Fibroblast of skin of left biceps (primary cell): ENCODE results near the gene IFNB1.

Experiments used
- DNase-seq, 2 experiments: peaks; one replicate each; pipeline ENCODE4 v3.0.0-alpha.2; 2013; ENCODE audit warnings: low read depth in 2 of 2

Gene IFNB1

GRCh38 chr9:21077781-21078180 lies at the start of gene IFNB1:
IFNB1 (minus strand) TSS chr9:21077942; CDS start chr9:21077869, 73 bp downstream.
- no peak for DNase-seq

- no peak for DNase-seq
Observed at GRCh38 chr9:21121595-21122251, 44.0 kb upstream of the IFNB1 start.

- no peak for DNase-seq
Observed at GRCh38 chr9:21121079-21121478, 43.3 kb upstream of the IFNB1 start.

- no peak for DNase-seq
Observed at GRCh38 chr9:21119093-21119770, 41.5 kb upstream of the IFNB1 start.

GRCh38 chr9:21114311-21114710 lies 36.6 kb upstream of the IFNB1 start:
- no peak for DNase-seq

GRCh38 chr9:21110708-21111576 lies 33.2 kb upstream of the IFNB1 start:
- DNase-seq = peak; percentile 45 to 52

GRCh38 chr9:21104787-21105186 lies 27.0 kb upstream of the IFNB1 start:
- no peak for DNase-seq

GRCh38 chr9:21102305-21102704 lies 24.6 kb upstream of the IFNB1 start:
- no peak for DNase-seq

GRCh38 chr9:21097817-21098216 lies 20.1 kb upstream of the IFNB1 start:
- no peak for DNase-seq

GRCh38 chr9:21096901-21097255 lies 19.1 kb upstream of the IFNB1 start:
- DNase-seq = no peak

GRCh38 chr9:21096172-21096900 lies 18.6 kb upstream of the IFNB1 start:
- peak in 1 of 2 experiments; percentile 8 for DNase-seq

- no peak for DNase-seq
Observed at GRCh38 chr9:21095561-21095960, 17.8 kb upstream of the IFNB1 start.

GRCh38 chr9:21086538-21086937 lies 8.8 kb upstream of the IFNB1 start:
- DNase-seq = no peak

- no peak for DNase-seq
Observed at GRCh38 chr9:21085005-21085404, 7.3 kb upstream of the IFNB1 start.

GRCh38 chr9:21084242-21084850 lies 6.6 kb upstream of the IFNB1 start:
- DNase-seq = no peak

GRCh38 chr9:21082671-21083070 lies 4.9 kb upstream of the IFNB1 start:
- no peak for DNase-seq

- no peak for DNase-seq
Observed at GRCh38 chr9:21081999-21082398, 4.3 kb upstream of the IFNB1 start.

- no peak for DNase-seq
Observed at GRCh38 chr9:21081451-21081850, 3.7 kb upstream of the IFNB1 start.

GRCh38 chr9:21080793-21081192 lies 3.1 kb upstream of the IFNB1 start:
- no peak for DNase-seq

- DNase-seq = no peak
Observed at GRCh38 chr9:21078702-21079101, 960 bp upstream of the IFNB1 start.

- no peak for DNase-seq
Observed at GRCh38 chr9:21075484-21075883, 2.3 kb downstream of the IFNB1 start.

- DNase-seq = no peak
Observed at GRCh38 chr9:21070906-21071305, 6.8 kb downstream of the IFNB1 start.
